HL-60 (cell line): ENCODE results near the gene SHANK3.

Experiments
- CTCF ChIP-seq: IDR thresholded peaks from one replicate; pipeline ENCODE4 v1.5.1; 2011; ENCODE audit warnings: low read length, control low read depth, inconsistent platforms; ENCODE audit not compliant: insufficient read depth
- GABPA ChIP-seq: IDR thresholded peaks from 2 replicates; pipeline ENCODE4 v1.6.1; 2012; ENCODE audit warnings: low read depth
- POLR2AphosphoS5 ChIP-seq: IDR thresholded peaks from 2 replicates; pipeline ENCODE4 v1.6.1; 2012; ENCODE audit warnings: low read depth
- REST ChIP-seq: IDR thresholded peaks from 2 replicates; pipeline ENCODE4 v1.6.1; 2012; ENCODE audit warnings: low read depth; ENCODE audit not compliant: insufficient replicate concordance
- SPI1 ChIP-seq: IDR thresholded peaks from 2 replicates; pipeline ENCODE4 v1.6.1; 2012; ENCODE audit warnings: low read depth, mild to moderate bottlenecking, borderline replicate concordance

- no peak for TF ChIP-seq POLR2AphosphoS5
- no peak for TF ChIP-seq CTCF
- TF ChIP-seq REST: no peak
- TF ChIP-seq SPI1: no peak
- TF ChIP-seq GABPA: no peak
Observed at GRCh38 chr22:50702261-50702671, 29.6 kb downstream of the SHANK3 start.
